KBM-7 (cell line): ENCODE results near the gene MAFF.

Source experiments
- DNase-seq: peaks from one replicate; pipeline ENCODE4 v3.0.0-alpha.2; 2015
- in situ Hi-C: fragments of 300-500 bp; cut with MboI; formaldehyde crosslinking; loops from 2 replicates; pipeline ENCODE4 v1.14.3; 2020; ENCODE audit warnings: low sequenced_read_pairs, low pct_unique_long_range_greater_than_20kb, mixed read lengths

MAFF gene

DNA sequence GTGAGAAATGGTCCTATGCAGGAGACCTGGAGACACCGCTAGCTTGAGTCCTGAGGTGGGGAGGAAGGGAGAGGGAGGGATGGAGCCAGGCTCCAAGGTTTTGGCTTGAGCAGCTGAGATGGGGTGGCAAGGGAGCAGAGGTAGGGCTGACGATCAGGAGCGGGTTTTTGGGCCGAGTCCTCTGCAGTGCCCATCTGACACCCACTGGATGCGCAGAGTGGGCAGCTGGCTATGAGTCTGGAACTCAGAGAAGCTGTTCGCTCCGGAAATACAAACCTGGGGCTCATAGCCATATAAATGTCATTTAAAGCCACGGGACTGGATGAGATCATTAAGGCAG lies 453 bp upstream of the MAFF start:
- in situ Hi-C loops: no loop called here
- no peak for DNase-seq

DNA sequence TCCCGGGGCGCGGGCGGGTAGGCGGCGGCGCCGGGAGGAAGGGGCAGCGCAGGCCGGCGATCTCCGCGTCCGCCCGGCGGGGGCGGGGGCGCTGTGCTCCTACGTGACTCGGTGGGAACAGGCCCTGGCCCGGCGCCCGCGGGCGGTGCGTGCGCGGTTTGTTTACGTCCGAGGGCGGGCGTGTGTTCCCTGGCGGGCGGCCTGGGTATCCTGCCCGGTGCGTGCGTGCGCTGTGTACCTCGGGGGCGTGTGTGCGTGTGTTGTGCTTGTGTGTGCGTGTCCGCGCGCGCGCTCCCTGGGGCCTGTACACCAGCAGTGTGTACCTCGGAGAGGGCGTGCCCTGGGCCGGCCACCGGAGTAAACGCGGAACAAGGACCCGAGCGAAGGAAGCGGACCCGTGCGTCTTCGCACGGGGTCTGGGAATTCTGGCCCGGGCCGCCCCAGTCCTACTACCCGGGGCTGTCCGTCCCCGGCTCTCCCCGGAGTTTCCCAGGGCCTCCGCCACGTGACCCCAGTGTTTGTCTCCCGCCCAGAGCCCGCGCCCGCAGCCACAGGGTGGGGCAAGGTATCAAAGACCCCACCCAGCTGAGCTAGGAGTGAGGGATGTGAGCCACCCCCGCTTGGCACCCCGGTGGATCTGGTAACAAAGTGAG lies 769 bp downstream of the MAFF start:
- in situ Hi-C loops: no loop called here
- DNase-seq: peak; percentile 68

DNA sequence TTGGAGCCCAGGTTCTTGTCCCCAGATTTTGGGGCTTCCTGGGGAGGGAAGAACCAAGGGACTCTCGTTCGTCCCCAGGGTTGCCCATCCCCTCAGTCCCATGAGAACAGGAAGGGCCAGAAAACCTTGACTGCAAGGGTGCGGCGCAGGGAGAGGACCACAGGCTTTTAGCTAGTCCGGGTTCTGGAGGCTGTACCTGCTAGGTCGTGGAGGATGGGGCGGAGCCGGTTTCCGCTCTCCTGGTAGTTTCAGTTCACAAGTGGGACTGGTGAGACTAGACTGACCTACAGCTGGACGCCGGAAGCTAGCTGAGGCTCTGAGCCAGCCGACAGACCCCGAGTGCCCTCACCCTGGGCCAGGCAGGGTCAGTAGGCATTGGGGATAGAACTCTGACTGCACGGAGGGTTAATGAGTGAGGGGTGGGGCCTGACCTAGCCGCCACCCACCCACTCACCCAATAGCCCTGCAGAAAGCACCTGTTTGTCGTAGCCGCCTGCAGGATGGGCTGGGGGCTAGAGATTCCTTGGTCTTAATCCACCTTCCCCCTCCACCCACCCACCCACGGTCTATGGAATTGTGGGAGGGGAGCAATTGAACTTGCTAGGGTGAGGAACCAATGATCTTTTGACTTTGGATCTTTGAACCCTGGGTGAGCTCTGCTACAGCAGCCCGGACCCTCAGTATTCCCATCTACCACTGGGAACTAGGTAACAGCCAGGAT lies 1.5 kb downstream of the MAFF start:
- peak; percentile 27 for DNase-seq
- in situ Hi-C loops: no loop called here

DNA sequence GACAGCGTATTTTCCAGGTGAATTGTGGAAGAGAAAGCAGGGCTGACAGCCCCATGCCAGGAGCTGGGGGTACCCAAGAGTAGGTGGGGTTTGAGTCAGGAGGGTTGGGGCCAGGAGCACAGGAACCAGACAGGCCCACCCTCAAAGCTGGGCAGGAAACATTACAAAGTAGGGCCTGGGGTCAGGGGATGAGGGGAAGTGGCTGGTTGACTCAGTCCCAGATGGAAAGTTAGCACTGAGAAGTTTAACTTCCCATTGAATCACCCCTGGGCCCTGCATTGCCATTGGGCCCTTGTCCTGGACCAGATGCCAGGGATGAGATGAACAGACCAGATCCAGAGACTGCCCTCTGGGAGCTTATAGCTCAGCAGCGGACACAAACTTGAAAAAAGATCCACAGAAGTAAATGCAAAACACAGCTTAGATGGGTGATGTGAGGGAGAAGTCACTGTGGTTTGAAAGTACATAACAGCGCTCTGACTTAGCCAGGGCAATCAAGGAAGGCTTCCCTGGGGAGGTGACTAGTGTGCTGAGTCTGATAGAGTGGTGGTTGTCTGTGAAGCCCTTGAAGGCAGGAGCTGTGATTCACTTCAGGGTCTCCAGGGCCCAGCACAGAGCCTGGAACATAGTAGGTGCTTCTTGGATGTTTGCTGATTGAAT lies 2.2 kb downstream of the MAFF start:
- in situ Hi-C loops: no loop called here
- no peak for DNase-seq

DNA sequence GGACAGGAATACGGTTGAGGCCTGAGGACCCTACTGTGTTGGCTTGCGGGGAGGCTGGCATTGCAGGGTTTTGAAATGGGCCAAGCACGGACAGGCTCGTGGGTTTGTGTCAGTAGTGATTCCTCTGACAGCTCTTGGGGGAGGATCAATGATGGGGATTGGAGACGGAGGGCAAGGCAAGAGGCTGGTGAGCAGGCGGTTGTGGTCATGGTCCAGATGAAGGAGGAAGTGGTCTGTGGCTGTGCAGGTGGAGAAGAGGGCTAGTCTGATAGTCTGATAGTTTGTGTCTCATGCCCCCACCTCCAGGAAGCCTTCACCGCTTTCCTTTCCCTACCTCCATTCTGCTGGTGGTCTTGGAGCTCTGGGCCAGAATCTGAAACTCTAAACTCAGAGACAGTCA lies 3.0 kb downstream of the MAFF start:
- in situ Hi-C loops: no loop called here
- peak; percentile 67 for DNase-seq

DNA sequence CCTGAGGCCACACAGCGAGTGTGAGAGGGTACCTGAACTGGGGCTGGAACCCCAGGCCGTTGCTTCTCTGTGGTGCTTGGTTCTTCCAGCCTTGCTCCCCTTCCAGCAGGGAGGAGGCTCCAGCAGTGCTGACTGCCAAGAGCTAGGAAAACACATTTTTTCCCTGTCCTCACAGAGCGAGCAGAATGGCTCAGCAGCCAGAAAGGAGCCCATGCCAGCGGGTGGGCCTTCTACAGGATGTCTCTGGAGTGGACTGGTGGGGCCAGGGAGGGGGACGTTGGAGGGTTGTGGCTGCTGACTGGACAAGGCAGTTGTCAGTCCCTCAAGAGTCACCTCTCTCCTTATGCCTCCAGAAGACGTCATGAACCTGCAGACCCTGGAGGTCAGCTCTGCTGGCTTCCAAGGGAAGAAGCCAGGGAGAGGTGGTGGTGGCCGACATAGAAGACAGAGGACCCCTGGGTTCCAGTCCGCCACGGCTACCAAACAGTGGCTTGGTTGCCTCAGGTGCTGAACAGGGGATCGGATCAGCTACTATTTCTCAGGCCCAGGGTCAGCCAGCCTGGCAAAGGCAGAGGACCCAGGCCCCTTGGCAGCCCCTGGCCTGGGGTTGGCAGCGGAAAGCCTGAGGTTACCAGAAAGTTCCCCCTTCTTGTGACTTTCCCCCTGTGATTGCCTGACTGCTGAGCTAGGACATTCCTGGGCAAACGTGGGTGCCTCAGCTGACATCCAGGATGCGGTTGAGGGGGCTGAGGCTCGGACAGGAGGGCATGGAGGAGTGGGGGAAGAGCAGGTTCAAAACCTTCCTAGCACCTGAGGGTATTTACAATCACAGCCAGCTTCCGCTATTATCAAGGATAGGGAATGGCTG lies 3.7 kb downstream of the MAFF start:
- in situ Hi-C loops: no loop called here
- no peak for DNase-seq

DNA sequence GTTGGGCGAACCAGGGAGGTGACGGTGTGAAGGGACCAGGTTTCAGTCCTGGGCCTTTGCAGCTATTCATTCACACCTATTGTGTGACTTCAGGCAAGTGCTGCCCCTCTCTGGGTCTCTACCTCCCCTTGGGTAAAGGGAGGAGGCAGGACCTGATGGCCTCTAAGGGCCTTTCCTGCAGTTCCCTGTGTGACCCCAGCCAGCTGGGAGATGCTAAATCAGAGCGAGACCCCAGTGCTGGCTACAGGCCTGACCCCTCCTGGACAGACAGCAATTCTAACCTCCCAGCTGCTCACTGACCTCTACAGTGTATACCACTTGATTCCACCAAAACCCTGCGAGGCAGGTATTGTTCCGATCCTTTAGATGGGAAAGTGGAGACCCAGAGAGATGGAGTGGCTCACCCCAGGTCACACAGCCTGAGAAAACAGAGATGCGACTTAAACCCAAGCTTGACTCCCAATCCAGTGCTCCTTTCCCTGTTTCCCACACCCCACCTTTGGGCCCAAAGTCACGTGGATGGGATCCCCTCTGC lies 6.2 kb downstream of the MAFF start:
- in situ Hi-C loops: no loop called here
- no peak for DNase-seq

DNA sequence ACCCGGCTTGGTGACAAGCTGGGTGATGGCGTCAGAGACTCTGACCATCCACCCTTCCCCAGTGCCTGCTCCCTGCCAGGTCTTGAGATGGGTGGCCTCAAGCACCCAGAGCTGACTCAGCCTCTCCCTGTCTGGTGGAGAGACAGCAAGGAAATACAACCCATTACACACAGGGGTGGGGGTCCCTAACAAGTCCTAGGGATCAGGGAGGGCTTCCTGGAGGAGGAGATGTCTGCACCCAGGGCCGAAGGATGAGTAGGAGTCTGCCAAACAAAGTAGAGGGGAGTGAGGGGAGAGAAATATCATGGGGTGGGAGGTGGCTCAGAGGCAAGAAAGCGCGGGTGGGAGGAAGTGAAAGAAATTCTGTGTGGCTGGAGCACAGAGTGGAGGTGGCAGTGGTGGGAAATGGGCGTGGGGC lies 6.8 kb downstream of the MAFF start:
- no peak for DNase-seq
- in situ Hi-C loops: no loop called here

DNA sequence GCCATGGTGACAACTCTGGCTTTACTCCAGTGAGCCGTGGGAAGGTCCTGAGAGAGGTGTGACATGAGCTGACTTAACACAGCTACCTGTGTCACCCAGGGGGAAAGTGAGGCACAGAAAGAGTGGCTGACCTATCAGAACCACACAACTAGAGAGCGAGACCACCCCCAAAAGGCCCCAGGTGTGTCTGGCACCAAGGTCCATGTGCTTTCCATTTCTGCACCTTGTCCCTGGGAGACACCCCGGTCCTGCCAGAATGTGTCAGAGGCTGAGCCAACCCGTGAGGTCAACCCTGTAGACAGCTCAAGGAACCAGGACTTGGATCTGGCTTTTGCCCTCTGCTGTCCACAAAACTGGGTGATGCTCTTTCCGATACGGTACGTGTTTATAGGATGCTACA lies 9.8 kb downstream of the MAFF start:
- DNase-seq: no peak
- in situ Hi-C loops: no loop called here

DNA sequence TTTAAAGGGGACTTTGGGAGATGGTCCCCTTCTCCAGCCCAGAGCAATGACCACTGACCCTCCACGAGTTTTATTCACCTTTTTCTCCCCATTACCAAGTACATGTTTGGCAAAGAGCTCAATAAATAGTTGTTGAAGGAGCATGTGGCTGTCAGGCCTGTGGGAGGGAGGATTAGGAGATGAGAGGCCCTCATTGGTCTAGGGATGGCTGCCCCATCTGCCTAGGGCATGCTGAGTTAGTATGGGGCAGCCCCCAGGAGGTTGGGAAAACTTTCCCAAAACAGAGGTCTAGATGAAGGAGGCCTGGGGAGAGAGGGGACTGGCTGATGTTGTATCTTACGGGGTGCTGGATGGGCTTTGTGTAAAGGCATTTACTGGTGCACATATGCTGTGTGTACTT lies 10.6 kb downstream of the MAFF start:
- in situ Hi-C loops: no loop called here
- DNase-seq: no peak

DNA sequence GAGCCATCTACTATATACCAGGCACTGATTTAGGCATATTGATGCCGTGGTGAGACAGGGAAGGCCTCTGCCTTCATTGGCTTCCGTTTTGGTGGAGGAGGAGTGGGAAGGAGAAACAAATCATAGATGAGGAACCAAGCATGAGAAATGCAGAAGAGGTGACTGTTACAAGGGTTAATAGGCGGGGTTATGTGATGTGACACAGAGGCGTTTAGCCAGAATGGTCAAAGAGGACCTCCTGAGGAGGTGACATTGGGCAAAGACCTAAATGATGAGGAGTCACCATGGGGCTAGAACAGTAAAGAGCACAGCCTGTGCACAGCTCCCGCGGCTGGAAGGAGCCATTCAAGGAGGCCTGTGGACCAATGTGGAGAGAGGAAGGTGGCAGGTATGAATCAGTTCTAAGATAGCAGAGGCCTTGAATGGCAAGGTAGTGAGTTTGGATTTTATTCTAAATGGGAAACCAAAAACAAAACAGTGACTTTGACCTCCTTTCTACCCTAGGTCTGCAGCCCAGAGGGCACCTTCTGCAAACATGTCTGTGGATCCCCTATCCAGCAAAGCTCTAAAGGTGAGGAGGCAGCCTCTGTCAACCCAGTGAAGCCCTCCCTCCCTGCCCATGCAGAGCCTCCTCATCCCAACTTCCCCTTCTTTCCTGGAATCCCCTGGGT lies 11.7 kb downstream of the MAFF start:
- DNase-seq: peak; percentile 41
- in situ Hi-C loops: no loop called here

DNA sequence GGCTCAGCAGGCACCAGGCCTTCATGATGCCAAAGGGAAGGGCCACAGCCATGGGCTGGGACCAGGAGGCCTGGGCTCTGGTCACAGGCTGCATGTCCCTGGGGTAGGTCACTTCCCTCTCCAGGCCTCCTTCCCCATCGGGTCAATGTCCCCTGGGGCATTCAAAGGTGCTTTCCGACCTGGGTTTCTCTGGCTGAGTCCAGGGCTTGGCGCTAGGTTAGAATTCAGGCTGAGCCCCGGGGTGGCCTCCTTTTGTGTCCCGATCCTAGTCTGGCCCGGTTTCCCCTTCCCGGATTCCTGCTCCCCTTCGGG lies 12.2 kb downstream of the MAFF start:
- no peak for DNase-seq
- in situ Hi-C loops: no loop called here

DNA sequence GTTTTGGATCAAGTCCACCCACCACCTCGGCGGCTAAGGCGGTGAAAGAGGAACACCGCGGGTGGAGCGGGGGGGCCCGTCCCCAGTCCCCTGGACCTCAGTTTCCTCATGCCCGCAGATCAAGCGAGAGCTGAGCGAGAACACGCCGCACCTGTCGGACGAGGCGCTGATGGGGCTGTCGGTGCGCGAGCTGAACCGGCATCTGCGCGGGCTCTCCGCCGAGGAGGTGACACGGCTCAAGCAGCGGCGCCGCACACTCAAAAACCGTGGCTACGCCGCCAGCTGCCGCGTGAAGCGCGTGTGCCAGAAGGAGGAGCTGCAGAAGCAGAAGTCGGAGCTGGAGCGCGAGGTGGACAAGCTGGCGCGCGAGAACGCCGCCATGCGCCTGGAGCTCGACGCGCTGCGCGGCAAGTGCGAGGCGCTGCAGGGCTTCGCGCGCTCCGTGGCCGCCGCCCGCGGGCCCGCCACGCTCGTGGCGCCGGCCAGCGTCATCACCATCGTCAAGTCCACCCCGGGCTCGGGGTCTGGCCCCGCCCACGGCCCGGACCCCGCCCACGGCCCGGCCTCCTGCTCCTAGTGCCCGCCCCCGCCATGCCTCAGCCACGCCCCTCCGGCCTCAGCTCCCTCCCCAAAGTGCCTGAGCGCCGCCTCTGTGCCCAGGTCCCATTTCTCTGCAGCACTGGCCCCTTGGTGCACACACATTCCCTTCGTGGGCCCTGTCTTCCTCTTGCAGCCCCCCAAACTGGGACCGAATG lies 12.7 kb downstream of the MAFF start:
- no peak for DNase-seq
- in situ Hi-C loops: no loop called here

DNA sequence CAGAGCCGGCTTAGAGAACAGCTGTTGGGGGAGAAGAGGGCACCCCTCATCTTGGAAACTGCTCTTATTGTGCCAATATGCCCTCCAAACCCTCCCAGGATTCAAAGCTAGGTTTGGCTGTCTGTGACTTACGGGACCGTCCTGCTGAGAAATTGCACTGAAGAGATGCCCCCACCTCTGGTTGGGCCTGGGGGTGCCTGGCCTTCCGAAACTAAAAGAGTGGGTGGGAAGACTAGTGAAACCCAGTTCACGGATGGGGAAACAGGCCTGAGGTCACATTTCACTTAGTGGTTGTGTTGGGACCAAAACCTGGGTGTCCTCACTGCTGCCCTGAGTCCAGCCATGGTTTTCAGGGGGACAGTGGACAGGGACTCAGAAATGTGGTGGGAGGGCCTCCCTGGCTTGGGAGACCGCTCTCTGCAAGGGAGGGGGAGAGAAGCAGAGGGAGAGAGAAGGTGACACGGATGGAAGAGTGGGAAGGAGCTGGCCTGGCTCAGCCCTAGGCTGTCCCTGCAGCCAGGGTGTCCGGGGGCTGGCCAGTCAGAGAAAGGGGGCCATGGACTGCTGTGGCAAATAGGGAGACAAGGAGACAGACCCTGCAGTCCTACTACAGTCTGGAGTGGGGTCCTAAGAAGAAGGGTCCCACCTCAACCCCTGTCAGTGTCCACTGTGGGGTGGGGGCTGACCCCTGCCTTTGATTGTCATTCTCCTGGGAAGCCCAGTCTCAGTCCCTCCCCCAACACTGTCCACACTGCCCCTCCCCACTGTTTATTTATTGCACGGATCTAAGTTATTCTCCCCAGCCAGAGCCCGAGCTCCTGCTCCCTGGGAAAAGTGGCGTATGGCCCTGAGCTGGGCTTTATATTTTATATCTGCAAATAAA lies 13.6 kb downstream of the MAFF start:
- no peak for DNase-seq
- in situ Hi-C loops: no loop called here

DNA sequence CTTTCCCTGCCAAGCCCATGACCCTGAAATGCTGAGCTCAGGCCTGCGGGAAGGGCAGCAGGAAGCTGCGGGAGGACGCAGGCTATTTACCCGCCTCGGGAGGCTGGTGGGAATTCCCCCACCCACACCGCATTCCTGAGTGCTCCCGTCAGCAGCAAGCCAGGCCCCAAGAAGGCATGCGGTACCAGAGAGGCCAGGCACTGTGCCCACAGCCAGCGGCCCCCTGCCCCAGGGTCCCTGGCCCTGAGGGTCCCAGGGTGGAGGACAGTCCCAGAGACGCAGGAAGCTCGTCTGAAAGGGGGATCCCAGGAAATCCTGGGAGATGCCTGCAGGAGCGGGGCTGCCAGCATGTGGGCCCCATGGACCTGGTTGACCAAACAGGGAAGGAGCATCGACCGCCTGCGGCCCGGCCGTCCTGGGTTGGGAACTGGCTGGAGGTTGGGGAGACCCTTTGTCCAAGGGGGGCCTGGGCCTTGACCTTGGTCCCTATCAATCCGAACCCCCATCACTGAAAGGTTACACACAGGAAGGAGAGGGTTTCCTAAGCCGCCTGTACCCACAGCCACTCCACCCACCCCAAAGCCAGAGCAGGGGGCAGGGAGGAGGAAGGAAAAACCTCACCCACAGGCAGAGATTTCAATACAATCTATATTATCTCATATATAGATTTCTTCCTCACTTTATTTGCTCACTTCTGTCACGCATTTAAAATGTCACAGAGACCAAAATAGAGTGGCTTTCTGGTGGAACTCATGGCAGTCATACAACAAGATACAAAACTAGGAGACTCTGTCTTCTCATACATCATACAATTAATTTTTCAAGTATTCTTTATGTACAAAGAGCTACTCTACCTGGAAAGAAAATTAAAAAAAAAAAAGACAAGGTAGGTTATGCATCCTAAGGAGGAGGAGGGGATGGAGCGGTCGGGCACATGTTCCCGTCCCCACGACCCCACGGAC lies 17.1 kb downstream of the MAFF start:
- in situ Hi-C loops: no loop called here
- no peak for DNase-seq

DNA sequence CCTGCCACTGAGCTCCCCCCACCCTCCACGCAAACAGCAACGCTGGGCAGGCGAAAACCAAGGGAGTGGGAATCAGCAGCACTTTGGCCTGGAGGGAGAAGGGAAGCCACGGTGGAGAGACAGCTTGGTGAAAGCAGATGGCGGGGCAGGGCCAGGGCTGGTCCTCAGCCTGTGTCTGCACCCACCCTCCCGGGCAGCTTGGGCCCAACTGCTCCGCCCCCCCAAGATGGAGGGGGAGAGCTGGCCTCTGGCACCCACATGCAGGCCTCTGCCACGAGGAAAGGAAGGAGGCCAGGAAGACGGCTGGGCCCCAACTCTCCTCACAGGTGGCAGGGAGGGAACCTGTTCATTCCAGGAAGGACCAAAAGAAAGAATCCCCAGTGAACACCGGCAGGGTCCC lies 17.8 kb downstream of the MAFF start:
- DNase-seq: no peak
- in situ Hi-C loops: no loop called here

DNA sequence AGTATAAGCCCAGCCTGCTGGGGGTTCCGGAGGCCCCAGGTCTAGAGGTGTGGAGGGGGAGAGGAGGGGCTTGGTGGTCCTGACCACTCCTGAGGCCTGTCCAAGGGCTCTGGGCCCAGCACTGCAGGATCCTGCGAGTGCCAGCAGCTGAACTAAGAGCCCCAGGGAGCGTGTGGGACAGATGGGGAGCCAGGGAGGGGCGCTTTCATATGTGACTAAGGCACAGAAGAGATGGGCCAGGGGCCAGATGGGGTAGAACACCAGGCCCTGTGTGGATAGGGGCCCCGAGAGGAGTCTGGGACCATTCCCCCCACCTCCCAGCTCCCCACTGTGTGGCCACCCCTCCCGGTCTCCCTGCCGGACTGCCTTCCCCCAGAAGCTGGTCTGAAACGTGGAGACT lies 18.4 kb downstream of the MAFF start:
- no peak for DNase-seq
- in situ Hi-C loops: no loop called here
